IPS-18a (cell line): ENCODE data around the gene POLR2A.
"Not testable (repeated sequence)": the region's sequence is repeated elsewhere in the genome, so short reads cannot be mapped to it uniquely, and the experiment has no call there.

Experiments used
- H3K27ac ChIP-seq: one replicate; pipeline ENCODE4 v1.5.1; 2013; ENCODE audit warnings: low read length
- H3K27me3 ChIP-seq: one replicate; pipeline ENCODE4 v1.6.1; 2013; ENCODE audit warnings: mild to moderate bottlenecking, low read length; ENCODE audit not compliant: control insufficient read depth, insufficient read depth
- H3K36me3 ChIP-seq: one replicate; pipeline ENCODE4 v1.6.1; 2013; ENCODE audit warnings: low read depth, low read length; ENCODE audit not compliant: control insufficient read depth
- H3K4me1 ChIP-seq: one replicate; pipeline ENCODE4 v1.6.1; 2013; ENCODE audit warnings: low read depth, low read length; ENCODE audit not compliant: control insufficient read depth
- H3K4me3 ChIP-seq: one replicate; pipeline ENCODE4 v1.5.1; 2013; ENCODE audit warnings: low read length
- H3K9ac ChIP-seq: one replicate; pipeline ENCODE4 v1.6.1; 2013; ENCODE audit warnings: mild to moderate bottlenecking, low read length, moderate library complexity
- H3K9me3 ChIP-seq: one replicate; pipeline ENCODE4 v1.6.1; 2013; ENCODE audit warnings: low read depth, low read length; ENCODE audit not compliant: control insufficient read depth

Gene POLR2A

DNA sequence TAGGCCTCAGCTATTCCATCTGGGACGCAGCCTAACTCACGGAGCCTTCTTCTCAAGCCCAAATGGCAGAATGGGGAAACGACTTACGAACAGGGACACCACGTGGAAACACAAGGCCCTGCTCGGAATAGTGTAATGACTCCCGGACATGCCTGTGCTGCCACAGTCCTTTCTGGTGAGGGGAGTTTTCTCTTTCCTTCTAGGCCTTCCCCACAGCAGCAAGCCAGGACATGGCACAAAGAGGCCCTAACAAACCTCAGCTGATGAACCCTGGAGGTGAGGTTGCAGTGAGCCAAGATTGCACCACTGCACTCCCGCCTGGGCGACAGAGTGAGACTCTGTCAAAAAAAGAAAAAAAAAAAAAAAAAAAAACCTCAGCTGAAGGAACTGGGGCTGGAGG, 20.1 kb upstream of the POLR2A start:
- no peak overlapping the region for H3K4me3 ChIP-seq
- H3K27ac ChIP-seq: no peak overlapping the region
- H3K4me1 ChIP-seq: peaks cover 6% of the 10 kb centered on the region
- H3K9me3 ChIP-seq: no peaks in the 10 kb centered on the region
- no peaks in the 10 kb centered on the region for H3K27me3 ChIP-seq
- H3K36me3 ChIP-seq: no peaks in the 10 kb centered on the region
- H3K9ac ChIP-seq: no peak overlapping the region

DNA sequence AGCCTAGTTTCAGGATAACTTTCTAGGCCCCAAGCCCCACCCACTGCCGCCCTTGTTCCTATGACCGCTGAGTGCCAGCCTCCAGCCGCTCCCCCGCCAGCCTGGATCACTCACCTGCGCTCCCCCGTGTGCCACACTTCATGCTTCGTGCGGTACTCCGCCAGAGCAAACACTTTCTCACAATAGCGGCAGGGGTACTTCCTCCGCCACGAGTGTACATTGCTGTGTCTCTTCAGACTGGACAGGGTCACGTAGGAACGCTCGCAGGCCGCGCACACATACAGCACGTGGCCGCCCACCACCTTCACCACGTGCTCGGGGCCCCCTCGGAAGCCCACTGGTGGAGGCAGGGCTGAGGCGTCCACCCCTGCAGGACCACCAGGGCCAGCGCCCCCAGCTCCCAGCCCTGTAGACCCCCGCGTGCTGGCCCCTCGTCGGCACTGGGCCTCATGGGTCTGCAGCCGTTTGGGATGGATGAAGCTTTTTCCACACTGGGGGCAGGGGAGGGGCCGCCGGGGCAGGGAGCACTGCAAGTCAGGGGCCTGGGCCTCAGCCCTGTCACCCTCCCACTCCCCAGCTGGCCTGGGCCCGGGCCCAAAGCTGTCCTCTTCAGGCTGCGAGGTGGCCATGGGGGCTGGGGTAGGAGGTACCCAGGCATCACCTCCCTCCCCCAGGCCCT, 18.4 kb upstream of the POLR2A start:
- no peaks in the 10 kb centered on the region for H3K36me3 ChIP-seq
- no peak overlapping the region for H3K27ac ChIP-seq
- H3K27me3 ChIP-seq: no peaks in the 10 kb centered on the region

DNA sequence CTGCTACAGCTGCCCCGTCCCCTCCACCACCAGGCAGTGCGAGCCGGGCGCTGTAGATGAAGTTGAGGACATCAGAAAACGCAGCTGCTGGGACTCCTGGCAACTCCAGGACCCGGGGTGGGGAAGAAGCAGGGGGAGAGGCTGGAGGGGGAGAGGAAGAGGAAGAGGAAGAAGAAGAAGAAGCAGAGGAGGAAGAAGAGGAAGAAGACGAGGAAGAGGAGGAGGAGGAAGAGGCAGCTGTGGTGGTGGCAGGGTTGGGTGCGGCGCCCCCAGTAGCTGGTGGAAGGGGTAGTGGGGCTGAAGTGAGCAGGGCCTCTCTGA, 17.9 kb upstream of the POLR2A start:
- Histone ChIP-seq H3K4me3 (no peak overlapping the region), H3K27ac (no peak overlapping the region)

More for the DNA sequence above, 18.4 kb upstream of the POLR2A start:
- H3K4me1 ChIP-seq: peaks cover 5% of the 10 kb centered on the region
- no peak overlapping the region for H3K4me3 ChIP-seq
- no peaks in the 10 kb centered on the region for H3K9me3 ChIP-seq
- H3K9ac ChIP-seq: no peak overlapping the region

DNA sequence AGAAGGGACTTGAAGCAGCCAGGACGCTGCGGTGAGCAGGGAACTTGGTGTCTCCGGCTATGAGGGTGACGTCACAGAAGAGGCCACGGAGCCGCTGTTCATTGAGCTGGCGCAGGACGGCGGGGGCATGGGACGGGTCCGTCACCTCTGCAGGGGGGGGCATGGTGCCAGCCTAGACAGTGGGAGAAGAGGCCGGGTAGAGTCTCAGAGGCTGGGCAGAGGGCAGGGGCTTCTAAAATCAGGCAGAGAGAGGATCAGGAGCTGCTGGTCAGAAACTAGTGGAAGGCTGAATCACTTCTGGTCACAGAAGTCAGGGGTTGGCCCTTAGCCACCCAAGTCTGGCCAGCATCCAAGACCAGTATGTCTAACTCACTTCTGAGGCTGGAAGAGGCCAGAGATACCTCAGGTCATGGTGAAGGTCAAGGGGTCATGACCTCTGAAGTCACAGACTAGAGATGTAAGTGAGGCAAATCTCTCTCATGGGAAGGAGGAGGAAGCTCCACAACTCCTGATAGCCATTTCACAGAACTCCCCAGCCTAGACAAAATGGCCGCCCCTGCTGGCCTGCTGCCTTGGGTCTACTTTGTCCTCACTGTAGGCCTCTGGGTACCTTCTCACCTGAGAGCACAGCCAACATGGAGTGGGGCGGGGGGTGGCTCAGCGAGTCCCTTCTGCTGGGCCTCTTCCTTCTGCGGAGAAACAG, 17.4 kb upstream of the POLR2A start:
- Histone ChIP-seq H3K9ac (no peak overlapping the region), H3K27me3 (no peaks in the 10 kb centered on the region), H3K4me3 (no peak overlapping the region), H3K27ac (no peak overlapping the region), H3K36me3 (no peaks in the 10 kb centered on the region), H3K9me3 (no peaks in the 10 kb centered on the region), H3K4me1 (no peaks in the 10 kb centered on the region)

More for the DNA sequence above, 17.9 kb upstream of the POLR2A start:
- no peaks in the 10 kb centered on the region for H3K36me3 ChIP-seq
- no peaks in the 10 kb centered on the region for H3K9me3 ChIP-seq
- H3K27me3 ChIP-seq: no peaks in the 10 kb centered on the region
- no peak overlapping the region for H3K9ac ChIP-seq
- H3K4me1 ChIP-seq: no peaks in the 10 kb centered on the region

DNA sequence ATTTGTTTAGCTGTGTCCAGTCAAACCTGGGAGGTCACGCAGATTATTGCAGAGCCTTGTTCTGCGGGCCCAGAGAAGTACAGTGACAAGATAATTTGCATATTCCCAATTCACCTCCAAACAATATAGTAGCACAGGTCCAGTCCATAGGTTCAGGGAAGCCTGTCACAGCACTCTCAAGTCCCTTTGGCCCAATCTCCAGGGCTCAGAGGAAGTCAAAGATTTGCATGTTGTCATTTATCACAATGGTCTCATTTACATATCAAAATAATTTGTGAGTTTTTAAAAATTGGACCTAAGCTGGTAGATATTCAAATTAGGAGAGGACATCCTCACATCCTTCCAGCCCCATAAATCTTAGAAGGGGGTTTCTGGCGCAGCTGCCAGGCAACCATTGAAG, 16.7 kb upstream of the POLR2A start:
- no peak overlapping the region for H3K27ac ChIP-seq
- H3K9me3 ChIP-seq: no peaks in the 10 kb centered on the region
- H3K36me3 ChIP-seq: no peaks in the 10 kb centered on the region
- H3K4me3 ChIP-seq: no peak overlapping the region
- H3K27me3 ChIP-seq: no peaks in the 10 kb centered on the region
- H3K4me1 ChIP-seq: no peaks in the 10 kb centered on the region
- no peak overlapping the region for H3K9ac ChIP-seq

DNA sequence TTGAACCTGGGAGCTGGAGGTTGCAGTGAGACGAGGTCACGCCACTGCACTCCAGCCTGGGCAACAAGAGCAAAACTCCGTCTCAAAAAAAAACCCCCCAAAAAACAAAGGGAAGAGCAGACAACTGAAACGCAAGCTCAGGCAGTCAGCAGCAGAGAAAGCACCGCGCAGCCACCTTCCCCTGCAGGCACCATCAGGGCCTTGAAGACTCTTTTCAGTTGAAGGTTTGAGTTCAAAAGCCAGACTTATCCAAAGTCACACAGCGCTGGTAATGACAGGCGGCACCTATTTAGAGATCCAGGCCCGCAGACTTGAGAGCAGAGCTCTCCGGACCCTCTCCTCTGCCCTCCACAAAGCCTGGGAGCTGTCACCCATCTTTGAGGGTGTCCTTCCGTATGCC, 15.9 kb upstream of the POLR2A start:
- Histone ChIP-seq H3K4me1 (no peaks in the 10 kb centered on the region), H3K27me3 (no peaks in the 10 kb centered on the region), H3K4me3 (no peak overlapping the region), H3K9me3 (no peaks in the 10 kb centered on the region), H3K9ac (no peak overlapping the region), H3K27ac (no peak overlapping the region), H3K36me3 (no peaks in the 10 kb centered on the region)

DNA sequence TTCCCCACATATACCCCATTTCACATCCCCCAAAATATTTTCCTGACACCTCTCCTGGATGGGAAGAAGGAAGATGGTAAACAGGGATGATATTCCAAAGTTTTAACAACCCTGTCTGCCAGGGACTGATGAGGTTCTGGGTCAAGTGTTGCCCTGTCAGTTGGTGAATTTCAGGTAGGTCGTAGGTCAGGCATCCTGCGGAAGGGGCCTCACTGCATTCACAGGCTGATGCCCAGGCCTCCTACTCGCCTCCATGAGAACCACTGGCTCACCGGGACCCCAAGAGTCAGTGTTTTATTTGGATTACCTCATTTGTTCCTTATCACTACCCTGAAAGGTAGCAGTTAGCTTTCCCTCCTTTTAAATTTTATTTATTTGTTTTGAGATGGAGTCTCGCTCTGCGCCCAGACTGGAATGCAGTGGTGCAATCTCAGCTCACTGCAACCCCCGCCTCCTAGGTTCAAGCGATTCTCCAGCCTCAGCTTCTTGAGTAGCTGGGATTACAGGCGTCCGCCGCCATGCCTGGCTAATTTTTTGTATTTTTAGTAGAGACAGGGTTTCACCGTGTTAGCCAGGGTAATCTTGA, 15.3 kb upstream of the POLR2A start:
- no peak overlapping the region for H3K4me3 ChIP-seq
- no peak overlapping the region for H3K9ac ChIP-seq
- H3K9me3 ChIP-seq: no peaks in the 10 kb centered on the region
- no peaks in the 10 kb centered on the region for H3K36me3 ChIP-seq
- H3K27ac ChIP-seq: no peak overlapping the region
- no peaks in the 10 kb centered on the region for H3K27me3 ChIP-seq
- no peaks in the 10 kb centered on the region for H3K4me1 ChIP-seq

DNA sequence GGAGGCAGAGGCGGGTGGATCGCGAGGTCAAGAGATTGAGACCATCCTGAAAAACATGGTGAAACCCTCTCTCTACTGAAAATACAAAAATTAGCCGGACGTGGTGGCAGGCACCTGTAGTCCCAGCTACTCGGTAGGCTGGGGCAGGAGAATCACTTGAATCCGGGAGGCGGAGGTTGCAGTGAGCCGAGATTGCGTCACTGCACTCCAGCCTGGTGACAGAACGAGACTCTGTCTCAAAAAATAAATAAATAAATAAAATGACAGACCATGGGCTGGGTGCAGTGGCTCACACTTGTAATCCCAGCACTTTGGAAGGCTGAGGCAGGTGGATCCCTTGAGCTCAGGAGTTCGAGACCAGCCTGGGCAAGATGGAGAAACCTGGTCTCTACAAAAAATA, 14.3 kb upstream of the POLR2A start:
- H3K27me3 ChIP-seq, H3K9me3 ChIP-seq, H3K36me3 ChIP-seq, H3K27ac ChIP-seq, H3K4me3 ChIP-seq, H3K9ac ChIP-seq, H3K4me1 ChIP-seq: not testable (repeated sequence)

- not testable (repeated sequence) for H3K9ac ChIP-seq, H3K4me1 ChIP-seq, H3K27ac ChIP-seq
Observed at GRCh38 chr17:7470457-7470973, 13.7 kb upstream of the POLR2A start.

DNA sequence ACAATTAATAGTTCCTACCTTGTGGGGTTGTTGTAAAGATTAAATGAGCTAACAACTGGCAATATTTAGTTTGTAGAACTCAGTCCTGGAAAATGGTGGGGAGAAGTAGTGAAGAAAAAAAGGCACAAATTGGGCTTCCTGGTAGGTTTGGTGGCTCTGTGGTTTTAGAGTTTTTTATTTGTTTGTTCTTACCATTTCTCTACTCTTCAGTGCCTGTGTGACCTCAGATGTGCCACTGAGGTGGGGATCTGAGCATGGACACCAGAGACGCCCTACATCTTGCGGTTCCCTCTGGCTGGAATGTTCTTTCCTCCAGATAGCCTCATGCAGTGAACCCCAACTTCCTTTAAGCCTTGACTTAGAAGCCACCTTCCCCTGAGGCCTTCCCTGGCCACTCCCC, 12.4 kb upstream of the POLR2A start:
- H3K4me1 ChIP-seq: no peaks in the 10 kb centered on the region
- no peaks in the 10 kb centered on the region for H3K9me3 ChIP-seq
- H3K27ac ChIP-seq: no peak overlapping the region
- H3K9ac ChIP-seq: no peak overlapping the region
- no peaks in the 10 kb centered on the region for H3K36me3 ChIP-seq
- H3K27me3 ChIP-seq: no peaks in the 10 kb centered on the region
- H3K4me3 ChIP-seq: no peak overlapping the region

More at GRCh38 chr17:7470457-7470973, 13.7 kb upstream of the POLR2A start:
- not testable (repeated sequence) for H3K9me3 ChIP-seq, H3K27me3 ChIP-seq, H3K36me3 ChIP-seq, H3K4me3 ChIP-seq

GRCh38 chr17:7474767-7475166, 9.4 kb upstream of the POLR2A start:
- H3K9ac ChIP-seq, H3K9me3 ChIP-seq, H3K36me3 ChIP-seq, H3K27ac ChIP-seq, H3K4me3 ChIP-seq, H3K27me3 ChIP-seq, H3K4me1 ChIP-seq: not testable (repeated sequence)
